Panc1 (cell line): ENCODE data around the gene HACL1.

Experiments used
- POLR2AphosphoS5 ChIP-seq: IDR thresholded peaks from 2 replicates; pipeline ENCODE4 v1.6.1; 2012; ENCODE audit warnings: mild to moderate bottlenecking, low read depth, low read length, moderate library complexity
- SIN3A ChIP-seq: IDR thresholded peaks from 2 replicates; pipeline ENCODE4 v1.6.1; 2012; ENCODE audit warnings: low read depth, mild to moderate bottlenecking, low read length, moderate library complexity, borderline replicate concordance; ENCODE audit not compliant: insufficient read depth
- TCF7L2 ChIP-seq: IDR thresholded peaks from 2 replicates; pipeline ENCODE4 v1.6.1; 2011; ENCODE audit warnings: mild to moderate bottlenecking, low read depth, low read length, inconsistent platforms
- TF ChIP-seq, protein P1 (sequence below): fragments of 450-650 bp; IDR thresholded peaks from 2 replicates; pipeline ENCODE4 v1.5.1; 2017; ENCODE audit warnings: mild to moderate bottlenecking
- TF ChIP-seq, protein P2 (sequence below), 2 experiments: IDR thresholded peaks; 2 replicates each; pipeline ENCODE4 v1.6.1; 2011 to 2012; ENCODE audit warnings: low read depth in 2 of 2, control low read depth in 1 of 2, low read length in 1 of 2, mild to moderate bottlenecking in 1 of 2, moderate library complexity in 1 of 2; ENCODE audit not compliant: insufficient read depth in 1 of 2

DNA sequence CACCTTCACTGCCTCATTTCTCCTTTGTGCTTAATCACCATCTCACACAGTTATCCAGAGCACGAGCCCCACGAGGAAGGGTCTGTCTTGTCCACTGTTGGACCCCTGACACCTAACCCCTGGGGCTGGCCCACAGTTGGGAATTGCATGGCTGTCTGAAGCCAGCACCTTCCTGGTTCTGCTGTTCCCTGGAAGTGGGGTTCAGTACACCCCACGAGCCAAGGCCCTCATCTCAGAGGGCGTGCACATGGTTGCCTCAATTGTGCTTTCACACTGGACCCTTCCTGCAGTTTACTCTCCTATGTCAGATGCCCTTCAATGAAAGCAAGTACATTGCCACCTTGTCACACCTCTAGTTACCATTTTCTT lies 30.8 kb upstream of the HACL1 start:
- TF ChIP-seq POLR2AphosphoS5 (no peak), SIN3A (no peak), TCF7L2 (no peak)
- TF ChIP-seq, protein P1, sequence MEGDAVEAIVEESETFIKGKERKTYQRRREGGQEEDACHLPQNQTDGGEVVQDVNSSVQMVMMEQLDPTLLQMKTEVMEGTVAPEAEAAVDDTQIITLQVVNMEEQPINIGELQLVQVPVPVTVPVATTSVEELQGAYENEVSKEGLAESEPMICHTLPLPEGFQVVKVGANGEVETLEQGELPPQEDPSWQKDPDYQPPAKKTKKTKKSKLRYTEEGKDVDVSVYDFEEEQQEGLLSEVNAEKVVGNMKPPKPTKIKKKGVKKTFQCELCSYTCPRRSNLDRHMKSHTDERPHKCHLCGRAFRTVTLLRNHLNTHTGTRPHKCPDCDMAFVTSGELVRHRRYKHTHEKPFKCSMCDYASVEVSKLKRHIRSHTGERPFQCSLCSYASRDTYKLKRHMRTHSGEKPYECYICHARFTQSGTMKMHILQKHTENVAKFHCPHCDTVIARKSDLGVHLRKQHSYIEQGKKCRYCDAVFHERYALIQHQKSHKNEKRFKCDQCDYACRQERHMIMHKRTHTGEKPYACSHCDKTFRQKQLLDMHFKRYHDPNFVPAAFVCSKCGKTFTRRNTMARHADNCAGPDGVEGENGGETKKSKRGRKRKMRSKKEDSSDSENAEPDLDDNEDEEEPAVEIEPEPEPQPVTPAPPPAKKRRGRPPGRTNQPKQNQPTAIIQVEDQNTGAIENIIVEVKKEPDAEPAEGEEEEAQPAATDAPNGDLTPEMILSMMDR = no peak
- TF ChIP-seq, protein P2, sequence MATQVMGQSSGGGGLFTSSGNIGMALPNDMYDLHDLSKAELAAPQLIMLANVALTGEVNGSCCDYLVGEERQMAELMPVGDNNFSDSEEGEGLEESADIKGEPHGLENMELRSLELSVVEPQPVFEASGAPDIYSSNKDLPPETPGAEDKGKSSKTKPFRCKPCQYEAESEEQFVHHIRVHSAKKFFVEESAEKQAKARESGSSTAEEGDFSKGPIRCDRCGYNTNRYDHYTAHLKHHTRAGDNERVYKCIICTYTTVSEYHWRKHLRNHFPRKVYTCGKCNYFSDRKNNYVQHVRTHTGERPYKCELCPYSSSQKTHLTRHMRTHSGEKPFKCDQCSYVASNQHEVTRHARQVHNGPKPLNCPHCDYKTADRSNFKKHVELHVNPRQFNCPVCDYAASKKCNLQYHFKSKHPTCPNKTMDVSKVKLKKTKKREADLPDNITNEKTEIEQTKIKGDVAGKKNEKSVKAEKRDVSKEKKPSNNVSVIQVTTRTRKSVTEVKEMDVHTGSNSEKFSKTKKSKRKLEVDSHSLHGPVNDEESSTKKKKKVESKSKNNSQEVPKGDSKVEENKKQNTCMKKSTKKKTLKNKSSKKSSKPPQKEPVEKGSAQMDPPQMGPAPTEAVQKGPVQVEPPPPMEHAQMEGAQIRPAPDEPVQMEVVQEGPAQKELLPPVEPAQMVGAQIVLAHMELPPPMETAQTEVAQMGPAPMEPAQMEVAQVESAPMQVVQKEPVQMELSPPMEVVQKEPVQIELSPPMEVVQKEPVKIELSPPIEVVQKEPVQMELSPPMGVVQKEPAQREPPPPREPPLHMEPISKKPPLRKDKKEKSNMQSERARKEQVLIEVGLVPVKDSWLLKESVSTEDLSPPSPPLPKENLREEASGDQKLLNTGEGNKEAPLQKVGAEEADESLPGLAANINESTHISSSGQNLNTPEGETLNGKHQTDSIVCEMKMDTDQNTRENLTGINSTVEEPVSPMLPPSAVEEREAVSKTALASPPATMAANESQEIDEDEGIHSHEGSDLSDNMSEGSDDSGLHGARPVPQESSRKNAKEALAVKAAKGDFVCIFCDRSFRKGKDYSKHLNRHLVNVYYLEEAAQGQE (IDR thresholded peaks at IDR 0.05; ENCODE audit: insufficient read depth in 1 of 2, low read depth in 2 of 2, low read length in 1 of 2) = no peak
